ENCODE results near the gene C16orf78. TPM values are rescaled to one million over a fixed set of nuclear protein-coding genes. Genes with fewer than 3 reads are reported as not detected.
"Not testable (repeated sequence)": the region's sequence is repeated elsewhere in the genome, so short reads cannot be mapped to it uniquely, and the experiment has no call there.

The C16orf78 gene
- total and polyA plus RNA-seq, 11 donors: not detected

GRCh38 chr16:49359591-49359990, 14.0 kb upstream of the C16orf78 start:
- H3K36me3 ChIP-seq: no peaks in the 10 kb centered on the region
- H3K4me1 ChIP-seq: peaks cover 0 to 5% (median 0%) of the 10 kb centered on the region in 12 donors
- H3K9me3 ChIP-seq: no peaks in the 10 kb centered on the region
- H3K27me3 ChIP-seq: peaks cover 0 to 8% (median 0%) of the 10 kb centered on the region in 9 donors
- WGBS, 4 donors: 44 to 59% (median 54%) methylated on average over 4 of the region's 4 CpGs
- H3K27ac ChIP-seq: no peak overlapping the region
- H3K4me3 ChIP-seq: no peak overlapping the region
- no peak for ATAC-seq
- intact Hi-C loops (cut with DNase I): loop anchor here in 2 of 10 donors (10.0 kb wide), 1 partner anchor 525 kb away; no protein-coding TSS in a partner anchor
- DNase-seq: no peak
- no peak for TF ChIP-seq POLR2A (IDR thresholded peaks at IDR 0.05)
- TF ChIP-seq, protein P1, sequence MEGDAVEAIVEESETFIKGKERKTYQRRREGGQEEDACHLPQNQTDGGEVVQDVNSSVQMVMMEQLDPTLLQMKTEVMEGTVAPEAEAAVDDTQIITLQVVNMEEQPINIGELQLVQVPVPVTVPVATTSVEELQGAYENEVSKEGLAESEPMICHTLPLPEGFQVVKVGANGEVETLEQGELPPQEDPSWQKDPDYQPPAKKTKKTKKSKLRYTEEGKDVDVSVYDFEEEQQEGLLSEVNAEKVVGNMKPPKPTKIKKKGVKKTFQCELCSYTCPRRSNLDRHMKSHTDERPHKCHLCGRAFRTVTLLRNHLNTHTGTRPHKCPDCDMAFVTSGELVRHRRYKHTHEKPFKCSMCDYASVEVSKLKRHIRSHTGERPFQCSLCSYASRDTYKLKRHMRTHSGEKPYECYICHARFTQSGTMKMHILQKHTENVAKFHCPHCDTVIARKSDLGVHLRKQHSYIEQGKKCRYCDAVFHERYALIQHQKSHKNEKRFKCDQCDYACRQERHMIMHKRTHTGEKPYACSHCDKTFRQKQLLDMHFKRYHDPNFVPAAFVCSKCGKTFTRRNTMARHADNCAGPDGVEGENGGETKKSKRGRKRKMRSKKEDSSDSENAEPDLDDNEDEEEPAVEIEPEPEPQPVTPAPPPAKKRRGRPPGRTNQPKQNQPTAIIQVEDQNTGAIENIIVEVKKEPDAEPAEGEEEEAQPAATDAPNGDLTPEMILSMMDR (IDR thresholded peaks at IDR 0.05): no peak

GRCh38 chr16:49361731-49362130, 11.9 kb upstream of the C16orf78 start:
- 72 to 79% (median 77%) methylated on average over 6 of the region's 6 CpGs for WGBS, 4 donors

DNA sequence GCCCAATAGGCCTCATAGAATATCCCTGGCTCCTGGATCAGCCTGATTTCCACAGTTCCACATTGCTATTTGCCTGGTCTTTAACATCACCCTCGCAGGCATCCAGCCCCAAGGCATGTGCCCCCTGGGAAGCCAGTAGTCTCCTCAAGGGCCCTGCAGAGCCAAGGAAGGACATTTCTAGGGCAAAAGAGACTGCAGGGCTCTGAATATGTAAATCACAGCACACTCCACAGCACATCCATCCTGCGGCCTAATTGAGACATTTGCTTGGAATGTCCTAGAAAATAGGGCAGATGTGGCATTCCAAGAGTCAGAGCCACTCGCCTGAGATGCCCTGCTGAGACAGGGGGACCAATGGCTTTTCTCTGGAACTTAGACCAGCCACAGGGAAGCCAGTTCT, 11.4 kb upstream of the C16orf78 start:
- no peak for ATAC-seq
- H3K4me3 ChIP-seq: no peak overlapping the region
- H3K27ac ChIP-seq: no peak overlapping the region
- peaks cover 0 to 4% (median 0%) of the 10 kb centered on the region in 12 donors for H3K4me1 ChIP-seq
- WGBS, 4 donors: 62 to 73% (median 67%) methylated on average over 2 to 3 of the region's 3 CpGs
- H3K36me3 ChIP-seq: no peaks in the 10 kb centered on the region
- TF ChIP-seq, protein P1 (IDR thresholded peaks at IDR 0.05): no peak
- TF ChIP-seq POLR2A (IDR thresholded peaks at IDR 0.05): no peak
- DNase-seq: no peak
- intact Hi-C loops (cut with DNase I): no loop called here
- H3K9me3 ChIP-seq: no peaks in the 10 kb centered on the region
- H3K27me3 ChIP-seq: peaks cover 0 to 8% (median 0%) of the 10 kb centered on the region in 9 donors

More at GRCh38 chr16:49361731-49362130, 11.9 kb upstream of the C16orf78 start:
- intact Hi-C loops (cut with DNase I); H3K27me3 ChIP-seq; H3K4me3 ChIP-seq; H3K9me3 ChIP-seq; H3K27ac ChIP-seq; ATAC-seq; H3K36me3 ChIP-seq; DNase-seq; H3K4me1 ChIP-seq: not testable (repeated sequence)

DNA sequence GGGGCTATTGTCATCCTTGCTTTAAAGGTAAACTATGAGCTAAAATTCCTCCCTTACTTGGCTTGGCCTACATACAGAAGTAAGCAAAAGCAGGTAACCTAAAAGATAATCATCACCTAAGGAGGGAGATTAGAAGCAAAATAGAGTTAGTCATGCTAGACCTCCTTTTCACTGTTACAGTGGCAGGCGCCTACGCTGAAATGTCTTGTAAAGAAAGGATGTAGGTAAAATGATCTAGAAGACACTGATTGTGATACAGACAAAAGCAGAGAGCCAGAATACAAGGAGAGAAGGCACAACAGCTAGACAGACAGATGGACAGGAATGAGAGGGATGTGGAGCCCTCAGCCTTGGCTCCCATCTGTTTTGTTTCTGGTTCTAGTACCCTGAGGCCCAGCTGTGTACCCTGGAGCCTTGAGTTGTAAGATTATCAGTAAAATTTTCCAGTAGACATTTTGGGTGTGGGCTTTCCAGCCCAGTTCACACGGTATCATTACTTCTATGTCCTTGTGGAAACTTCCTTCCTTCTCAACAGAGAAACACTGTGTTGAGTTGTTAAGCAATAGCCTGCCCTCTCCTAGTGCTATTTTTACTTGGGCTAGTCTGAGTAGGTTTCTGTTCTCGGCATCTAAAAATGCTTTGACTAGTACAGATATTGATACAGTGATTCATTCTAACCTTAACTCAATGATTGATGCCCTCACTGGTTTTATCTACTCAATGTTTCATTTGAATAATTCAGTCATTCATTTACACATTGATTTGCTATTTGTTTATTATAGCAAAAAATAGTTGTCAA, 7.7 kb upstream of the C16orf78 start:
- ATAC-seq (peak in 2 of 4 donors; percentile 62 to 63), DNase-seq (no peak)
- Histone ChIP-seq H3K4me1 (peaks cover 0 to 4% (median 0%) of the 10 kb centered on the region in 12 donors), H3K4me3 (no peak overlapping the region), H3K27me3 (no peaks in the 10 kb centered on the region), H3K9me3 (no peaks in the 10 kb centered on the region), H3K36me3 (no peaks in the 10 kb centered on the region), H3K27ac (no peak overlapping the region)
- WGBS, 4 donors: 56 to 59% (median 57%) methylated on average over 4 of the region's 4 CpGs
- intact Hi-C loops (cut with DNase I): no loop called here
- no peak for TF ChIP-seq POLR2A (IDR thresholded peaks at IDR 0.05)
- TF ChIP-seq, protein P1 (IDR thresholded peaks at IDR 0.05): no peak

Data from heart left ventricle (tissue), 16 donors.